Subcutaneous adipose tissue (tissue), 4 donors: Measurements from ENCODE around the gene C19orf25. TPM values are rescaled to one million over a fixed set of nuclear protein-coding genes. Genes with fewer than 3 reads are reported as not detected.

ENCODE experiments used
- total RNA-seq, 4 donors: library from RNA; depleted of rRNA; stranded (reverse); fragments of >200 nt; gene quantifications; one replicate each; pipeline ENCODE4 v1.1.0, GENCODE V29; 2016
- TF ChIP-seq, protein P1 (sequence below): fragments of 450-650 bp; IDR thresholded peaks from one replicate; pipeline ENCODE4 v1.5.1; 2016; ENCODE audit warnings: low read depth, mild to moderate bottlenecking, control low read depth, antibody characterized with exemption, moderate library complexity

C19orf25 gene
- total RNA-seq, 4 donors from 2014 or later, result 2.9 to 29.4 (median 19.5) TPM

DNA sequence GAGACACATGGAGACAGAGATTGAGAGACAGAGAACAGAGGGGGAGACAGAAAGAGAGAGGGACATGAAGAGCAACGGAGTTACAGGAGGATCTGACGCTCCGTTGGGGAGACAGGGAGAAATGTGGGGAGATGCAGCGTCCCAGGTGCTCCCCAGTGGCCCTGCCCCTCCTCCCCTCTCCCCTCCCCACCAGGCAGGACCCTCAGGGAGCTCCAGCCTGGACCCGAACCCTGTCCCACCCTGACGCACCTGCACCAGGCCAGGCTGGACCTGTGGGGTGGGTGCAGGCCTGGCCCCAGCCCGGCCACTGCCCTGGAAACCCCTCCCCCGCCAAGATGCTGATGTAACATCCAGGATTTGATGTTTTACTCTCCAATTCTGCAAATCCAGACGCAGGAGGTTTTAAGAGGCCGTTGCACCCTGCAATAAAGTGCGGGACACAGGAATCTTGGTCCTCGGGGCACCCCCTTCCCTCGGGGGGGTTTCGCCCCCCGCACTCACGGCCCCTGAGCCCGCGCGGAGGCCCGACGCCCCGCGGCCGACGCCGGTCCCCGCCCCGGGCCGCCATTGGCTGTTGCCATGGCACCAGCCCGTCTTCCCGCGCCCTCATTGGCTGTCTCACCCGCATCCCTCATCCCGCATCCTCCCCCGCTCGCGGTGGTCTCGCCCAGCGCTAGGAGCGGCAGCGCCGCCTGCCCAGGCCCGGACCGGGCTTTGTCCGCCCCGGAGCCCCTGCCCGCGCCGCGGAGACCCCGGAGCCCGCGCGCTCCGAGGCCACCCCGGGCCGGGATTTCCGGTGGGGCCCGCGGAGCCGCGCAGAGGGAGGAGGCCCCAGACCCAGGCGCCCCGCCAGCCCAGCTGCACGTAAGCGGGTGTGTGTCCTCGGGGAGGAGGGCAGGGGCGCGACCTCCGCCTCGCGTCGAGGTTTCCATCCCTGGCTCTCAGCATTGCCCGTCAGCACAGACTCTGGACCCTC, 29.3 kb downstream of the C19orf25 start, which contains the start of gene APC2:
APC2 (plus strand) TSS at position 655 of the 976 bp plus-strand sequence. CDS start 2,881 bp downstream, outside the sequence.
- TF ChIP-seq, protein P1, sequence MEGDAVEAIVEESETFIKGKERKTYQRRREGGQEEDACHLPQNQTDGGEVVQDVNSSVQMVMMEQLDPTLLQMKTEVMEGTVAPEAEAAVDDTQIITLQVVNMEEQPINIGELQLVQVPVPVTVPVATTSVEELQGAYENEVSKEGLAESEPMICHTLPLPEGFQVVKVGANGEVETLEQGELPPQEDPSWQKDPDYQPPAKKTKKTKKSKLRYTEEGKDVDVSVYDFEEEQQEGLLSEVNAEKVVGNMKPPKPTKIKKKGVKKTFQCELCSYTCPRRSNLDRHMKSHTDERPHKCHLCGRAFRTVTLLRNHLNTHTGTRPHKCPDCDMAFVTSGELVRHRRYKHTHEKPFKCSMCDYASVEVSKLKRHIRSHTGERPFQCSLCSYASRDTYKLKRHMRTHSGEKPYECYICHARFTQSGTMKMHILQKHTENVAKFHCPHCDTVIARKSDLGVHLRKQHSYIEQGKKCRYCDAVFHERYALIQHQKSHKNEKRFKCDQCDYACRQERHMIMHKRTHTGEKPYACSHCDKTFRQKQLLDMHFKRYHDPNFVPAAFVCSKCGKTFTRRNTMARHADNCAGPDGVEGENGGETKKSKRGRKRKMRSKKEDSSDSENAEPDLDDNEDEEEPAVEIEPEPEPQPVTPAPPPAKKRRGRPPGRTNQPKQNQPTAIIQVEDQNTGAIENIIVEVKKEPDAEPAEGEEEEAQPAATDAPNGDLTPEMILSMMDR, result no peak

- TF ChIP-seq, protein P1, result no peak
These were observed 31.1 kb downstream of the C19orf25 start for GRCh38 chr19:1447944-1448343.

DNA sequence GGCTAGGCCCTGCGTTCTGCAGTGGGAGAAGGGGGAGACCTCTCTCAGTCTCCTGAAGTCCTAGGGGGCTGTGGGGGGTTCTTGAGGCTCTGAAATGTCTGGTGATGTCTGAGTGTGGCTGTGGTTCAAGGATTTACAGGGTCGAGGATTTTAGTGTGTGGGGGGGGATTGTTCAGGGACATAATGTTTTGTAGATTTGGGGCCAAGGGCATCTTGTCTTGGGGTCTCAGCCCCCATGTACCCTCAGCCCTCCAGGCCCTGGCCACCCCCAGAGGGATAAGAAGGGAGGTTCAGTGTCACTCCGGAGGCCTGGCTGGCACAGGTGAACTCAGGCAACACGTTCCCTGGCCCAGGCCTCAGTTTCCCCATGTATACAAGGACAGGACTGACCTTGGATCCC, 31.5 kb downstream of the C19orf25 start:
- TF ChIP-seq, protein P1, result no peak

GRCh38 chr19:1446713-1447481, 32.1 kb downstream of the C19orf25 start:
- TF ChIP-seq, protein P1, result no peak

GRCh38 chr19:1445932-1446712, 32.9 kb downstream of the C19orf25 start:
- TF ChIP-seq, protein P1, result no peak

DNA sequence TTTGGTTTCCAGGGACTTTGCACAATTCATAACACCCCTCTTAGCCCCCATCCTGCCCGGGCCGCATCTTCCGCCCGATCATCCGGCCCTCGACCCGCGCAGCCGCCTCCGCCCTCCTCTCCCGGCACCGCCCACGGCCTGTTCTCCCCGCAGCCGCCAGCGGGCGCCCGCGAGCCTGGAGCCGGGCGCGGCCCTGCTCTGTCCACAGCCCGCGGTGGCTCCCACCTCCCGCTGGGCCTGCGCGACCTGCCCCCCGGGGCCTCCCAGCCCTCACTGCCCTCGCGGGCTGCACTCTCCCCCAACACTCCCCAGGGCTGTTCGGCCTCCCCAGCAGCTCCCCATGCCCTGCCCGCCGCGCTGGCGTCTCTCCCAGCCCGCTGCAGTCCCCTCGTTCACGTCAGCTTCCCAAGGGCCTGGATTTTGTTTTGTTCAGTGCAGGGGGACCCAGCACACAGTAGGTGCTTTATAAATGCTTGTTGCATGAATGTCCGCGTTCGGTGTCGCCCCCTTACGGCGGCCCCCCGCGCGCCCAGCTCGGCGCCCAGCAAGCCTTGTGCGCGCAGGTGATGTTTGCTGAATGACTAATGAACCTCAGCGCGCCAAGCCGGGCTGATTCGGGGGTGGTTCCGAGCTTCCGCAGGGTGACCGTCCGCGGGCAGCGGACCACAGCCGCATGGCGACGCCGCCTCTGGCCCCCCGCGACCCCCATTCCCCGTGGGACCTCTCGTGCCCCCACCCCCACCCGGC, 33.7 kb downstream of the C19orf25 start:
- TF ChIP-seq, protein P1, result no peak
